GM19395 (cell line): ENCODE results near the gene UNC13A.

Experiments
- ATAC-seq: cut with Tn5 transposase; IDR thresholded peaks from one replicate; pipeline ENCODE4 v1.9.1; 2021; ENCODE audit warnings: mild to moderate bottlenecking, moderate library complexity; ENCODE audit not compliant: unreplicated experiment

The UNC13A gene

DNA sequence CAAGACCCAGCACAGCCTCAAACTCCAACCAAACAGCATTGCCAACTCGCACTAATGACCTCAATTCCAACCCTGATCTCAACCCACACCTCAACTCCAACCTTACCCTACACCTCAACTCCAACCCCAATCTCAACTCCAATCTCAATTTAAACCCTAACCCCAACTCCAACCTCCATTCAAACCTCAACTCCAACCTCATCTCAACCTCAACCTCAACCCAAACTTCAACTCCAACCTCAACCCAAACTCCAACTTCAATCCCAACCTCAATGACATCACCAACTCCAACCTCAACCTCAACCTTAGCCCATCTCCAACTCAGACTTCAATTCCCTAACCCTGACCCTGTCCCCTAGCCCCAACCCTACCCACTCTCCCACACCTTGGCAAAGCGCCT lies 58.4 kb downstream of the UNC13A start:
- no peak for ATAC-seq

DNA sequence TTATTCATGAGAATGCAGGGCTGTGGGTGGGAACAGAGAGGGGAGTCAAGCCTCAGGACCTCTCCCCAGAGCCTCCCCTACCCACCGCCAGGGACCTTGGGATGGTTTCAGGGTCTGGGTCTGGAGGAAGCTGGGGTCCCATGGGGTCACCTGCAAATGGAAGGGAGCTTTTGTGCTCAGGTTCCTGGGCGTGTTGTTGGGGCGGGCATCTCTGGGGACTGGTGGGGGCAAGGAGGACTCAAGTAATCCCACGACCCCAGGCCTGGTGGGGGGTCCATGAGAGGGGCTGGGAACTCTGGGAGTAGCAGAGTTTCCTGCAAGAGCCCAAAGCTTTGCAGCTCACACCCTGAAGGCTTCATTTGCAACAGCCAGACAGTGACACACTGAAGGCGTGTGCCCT lies 60.2 kb downstream of the UNC13A start:
- no peak for ATAC-seq

DNA sequence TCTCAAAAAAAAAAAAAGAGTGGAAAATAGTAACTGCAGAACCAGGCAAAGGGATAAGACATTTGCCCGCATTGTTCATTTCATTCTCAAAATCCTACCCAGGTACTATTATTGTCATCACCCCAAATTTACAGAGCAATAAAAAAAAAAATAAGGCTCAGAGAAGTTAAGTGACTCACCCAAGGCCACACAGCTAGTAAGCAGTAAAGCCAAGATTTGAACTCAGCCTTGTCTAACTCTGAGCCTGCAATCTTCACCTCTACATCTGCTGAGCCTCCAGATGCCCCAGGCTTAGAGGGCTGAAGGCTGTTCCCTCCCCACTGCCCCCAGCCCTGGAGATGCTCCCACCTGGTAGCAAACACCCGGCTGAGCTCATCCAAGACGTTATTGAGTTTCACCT lies 61.0 kb downstream of the UNC13A start:
- ATAC-seq, result no peak

DNA sequence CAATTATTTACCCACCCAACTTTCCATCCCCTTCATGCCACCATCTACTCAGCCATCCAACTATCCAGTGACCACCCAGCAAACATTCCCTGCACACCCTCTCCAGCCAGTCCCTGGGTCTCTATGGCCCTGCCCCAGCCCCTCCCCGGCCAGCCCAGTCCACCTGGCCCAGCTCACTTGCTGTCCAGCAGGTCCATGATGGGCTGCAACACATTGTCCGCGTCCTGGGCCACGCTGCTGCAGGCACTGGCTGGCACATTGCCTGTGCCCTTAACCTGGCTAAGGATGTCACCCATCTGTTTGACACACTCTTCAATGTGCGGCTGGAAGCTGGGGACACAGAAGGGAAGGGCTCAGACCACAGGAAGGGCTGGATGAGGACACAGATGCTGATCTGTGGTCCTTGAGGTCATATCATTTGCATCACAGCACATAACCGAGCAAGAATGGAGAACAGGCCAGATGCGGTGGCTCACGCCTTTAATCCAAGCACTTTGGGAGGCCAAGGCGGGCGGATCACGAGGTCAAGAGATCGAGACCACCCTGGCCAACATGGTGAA lies 61.6 kb downstream of the UNC13A start:
- ATAC-seq, result no peak

DNA sequence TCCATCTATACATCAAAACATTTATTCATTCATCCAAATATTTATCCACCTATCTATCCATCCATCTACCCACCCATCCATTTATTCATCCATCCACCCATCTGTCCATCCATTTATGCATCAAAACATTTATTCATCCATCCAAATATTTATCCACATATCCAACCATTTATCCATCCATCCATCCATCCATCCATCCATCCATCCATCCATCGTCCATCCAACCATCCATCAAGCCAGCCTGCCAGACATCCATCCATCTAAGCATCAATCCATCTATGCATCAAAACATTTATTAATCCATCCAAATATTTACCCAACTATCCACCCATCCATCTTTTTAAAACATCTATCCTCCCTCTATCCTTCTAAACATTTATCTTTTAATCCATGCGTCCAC lies 62.2 kb downstream of the UNC13A start:
- ATAC-seq, result no peak

DNA sequence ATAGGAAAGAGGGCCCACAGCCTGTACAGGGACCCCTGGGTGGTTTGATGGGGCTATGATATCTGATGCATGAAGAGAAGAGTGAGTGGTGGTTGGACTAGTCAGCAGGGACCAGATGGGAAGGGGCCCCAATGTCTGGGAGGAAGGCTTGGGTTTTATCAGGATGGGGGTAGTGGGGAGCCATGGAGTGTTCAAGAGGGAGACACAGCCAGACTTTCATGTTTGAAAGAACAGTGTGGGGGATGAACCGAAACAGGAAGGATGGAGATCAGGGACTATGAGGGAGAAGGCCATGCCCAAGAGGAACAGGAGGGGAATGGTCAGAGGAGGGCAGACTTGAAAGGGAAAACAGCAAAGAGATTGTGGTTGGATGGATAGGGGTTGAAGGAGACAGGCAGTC lies 63.1 kb downstream of the UNC13A start:
- ATAC-seq, result no peak

DNA sequence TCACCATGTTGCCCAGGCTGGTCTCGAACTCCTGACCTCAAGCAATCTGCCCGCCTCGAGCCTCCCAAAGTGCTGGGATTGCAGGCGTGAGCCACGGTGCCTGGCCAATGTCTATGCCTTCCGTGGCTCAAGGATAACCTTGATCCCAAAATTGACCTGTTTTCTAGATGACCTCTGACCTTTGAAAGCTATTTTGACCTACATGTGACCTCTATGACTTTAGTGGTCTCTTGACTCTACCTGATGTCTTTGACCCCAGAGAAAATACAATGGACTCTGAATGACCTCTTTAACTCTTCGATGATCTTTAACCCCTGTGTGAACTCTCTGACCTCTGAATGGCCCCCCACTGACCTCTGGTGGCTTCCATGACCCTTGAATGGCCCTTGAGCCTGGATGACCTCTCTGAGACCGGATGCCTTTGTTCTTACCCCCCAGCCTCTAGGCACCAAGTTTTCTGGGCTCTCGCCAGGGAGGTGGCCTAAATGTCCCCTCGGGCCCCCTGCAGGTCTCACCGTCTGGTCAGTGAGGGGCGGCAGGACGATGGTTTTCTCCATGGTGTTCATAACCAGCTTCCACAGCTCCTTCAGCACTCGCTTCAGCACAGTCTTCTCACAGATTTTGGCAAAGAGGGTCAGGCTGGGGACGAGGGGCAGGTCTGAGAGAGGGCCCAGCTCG lies 63.7 kb downstream of the UNC13A start:
- ATAC-seq, result no peak

DNA sequence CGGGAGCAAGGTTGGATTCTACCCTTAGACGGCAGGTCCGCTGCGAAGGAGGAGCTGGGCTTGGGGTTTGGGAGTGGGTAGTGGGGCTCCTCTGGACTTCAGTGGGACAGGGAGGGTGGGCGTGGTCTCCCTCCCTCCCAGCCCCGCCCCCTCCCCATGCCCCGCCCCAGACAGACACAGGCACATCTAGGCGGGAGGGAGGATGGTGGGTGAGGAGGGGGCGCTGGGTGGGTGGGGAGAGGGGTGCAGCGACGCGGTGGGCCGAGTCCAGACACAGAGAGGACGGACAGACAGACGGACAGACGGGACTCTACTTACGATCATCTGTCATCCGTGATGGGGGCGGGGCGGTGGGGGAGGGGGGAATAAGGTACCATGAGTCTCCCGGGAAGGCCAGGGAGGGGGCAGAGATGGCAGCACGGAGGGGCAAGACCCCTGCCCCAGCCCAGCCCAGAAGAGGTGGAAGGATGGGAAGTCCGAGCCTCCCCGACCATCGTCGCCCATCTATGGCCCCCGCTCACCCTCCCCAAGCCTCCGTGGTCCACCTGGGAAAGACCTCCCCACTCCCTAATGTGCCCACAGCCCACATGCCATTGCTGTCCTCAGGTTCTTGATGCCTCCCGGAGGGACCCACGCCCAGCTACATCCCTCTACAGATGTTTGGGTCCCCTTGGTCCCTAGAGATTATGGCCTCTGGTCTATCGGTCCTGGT lies 64.8 kb downstream of the UNC13A start:
- no peak for ATAC-seq

DNA sequence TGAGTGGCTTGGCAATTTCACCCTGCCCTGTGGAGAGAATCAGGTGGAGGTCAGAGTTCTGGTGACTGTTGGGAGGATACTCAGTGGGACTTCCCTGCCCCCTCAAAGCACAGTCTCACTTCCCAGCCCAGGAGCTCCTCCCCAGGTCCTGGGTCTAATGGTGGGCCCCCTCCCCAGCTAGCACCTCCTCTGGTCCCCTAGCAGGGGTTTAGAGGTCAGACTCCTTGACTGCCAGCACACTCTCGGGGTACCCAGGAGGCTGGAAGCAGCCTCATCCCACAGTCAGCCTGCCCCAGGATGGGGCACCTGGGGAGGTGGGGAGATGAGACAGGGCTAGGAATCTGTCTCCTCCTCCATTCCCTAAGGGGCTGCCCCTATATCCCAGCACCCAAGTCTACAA lies 67.5 kb downstream of the UNC13A start:
- ATAC-seq, result no peak

DNA sequence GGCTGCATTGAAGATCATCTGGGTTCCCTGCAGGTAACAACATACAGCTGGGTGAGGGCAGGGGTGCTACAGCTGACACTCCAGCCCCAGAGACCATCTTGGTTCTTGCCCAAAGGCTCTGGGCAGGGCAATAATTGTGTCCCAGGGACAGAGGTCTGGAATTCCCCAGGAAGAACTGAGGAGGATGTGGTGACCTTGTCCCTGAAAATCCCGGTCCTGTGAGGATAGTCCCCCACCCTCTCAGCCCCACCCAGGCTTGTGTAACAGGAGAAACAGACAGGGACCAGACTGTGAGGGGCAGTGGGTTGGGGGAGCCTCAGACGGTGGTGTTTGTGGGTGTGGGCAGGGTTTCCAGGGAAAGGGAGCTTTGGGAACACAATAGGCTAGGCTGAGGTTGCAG lies 69.2 kb downstream of the UNC13A start:
- ATAC-seq, result no peak

DNA sequence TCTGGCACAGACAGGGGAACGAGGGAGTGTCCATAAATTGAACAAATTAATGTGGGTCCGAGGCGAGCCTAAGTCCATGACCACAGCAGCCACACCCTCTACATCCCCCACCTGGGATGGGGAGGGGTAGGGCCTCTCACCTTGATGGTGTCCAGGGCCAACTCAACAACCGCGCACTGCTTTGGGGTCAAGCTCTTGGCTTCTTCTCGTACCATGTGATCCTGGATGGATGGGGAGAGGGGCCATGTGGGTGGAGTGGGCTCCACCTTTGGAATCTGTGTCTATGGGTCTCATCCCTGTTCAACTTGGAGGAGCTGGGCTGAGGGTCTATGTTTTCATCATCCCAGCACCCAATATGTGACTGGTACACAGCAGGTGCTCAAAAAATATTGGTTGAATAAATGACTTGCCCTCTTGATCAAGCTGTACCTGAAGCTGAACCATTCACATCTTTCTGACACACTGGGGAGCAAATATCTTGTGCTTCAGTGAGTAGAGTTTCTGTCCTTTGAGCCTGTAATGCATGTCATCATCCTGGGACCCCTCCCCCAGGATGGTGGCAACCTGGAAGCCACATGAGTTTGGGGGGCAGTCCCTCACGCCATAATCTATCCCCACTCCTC lies 69.8 kb downstream of the UNC13A start:
- no peak for ATAC-seq

DNA sequence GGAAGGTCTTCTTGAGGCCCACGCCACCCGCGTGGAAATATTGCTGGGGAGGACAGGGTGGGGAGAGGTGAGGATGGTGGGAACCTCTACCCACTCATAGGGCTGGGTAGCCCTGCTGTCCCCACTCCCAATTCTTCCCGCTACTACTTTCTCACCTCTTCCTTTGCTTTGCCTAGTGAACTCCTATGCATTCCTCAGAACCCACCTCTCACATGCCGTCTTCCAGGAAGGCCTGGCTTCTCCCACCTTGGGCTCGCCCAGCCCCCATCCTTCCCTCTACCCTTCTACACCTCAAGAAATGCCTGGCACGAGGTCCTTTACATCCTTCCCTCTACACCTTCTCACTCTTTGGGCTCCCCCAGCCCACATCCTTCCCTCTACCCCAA lies 70.4 kb downstream of the UNC13A start:
- no peak for ATAC-seq

DNA sequence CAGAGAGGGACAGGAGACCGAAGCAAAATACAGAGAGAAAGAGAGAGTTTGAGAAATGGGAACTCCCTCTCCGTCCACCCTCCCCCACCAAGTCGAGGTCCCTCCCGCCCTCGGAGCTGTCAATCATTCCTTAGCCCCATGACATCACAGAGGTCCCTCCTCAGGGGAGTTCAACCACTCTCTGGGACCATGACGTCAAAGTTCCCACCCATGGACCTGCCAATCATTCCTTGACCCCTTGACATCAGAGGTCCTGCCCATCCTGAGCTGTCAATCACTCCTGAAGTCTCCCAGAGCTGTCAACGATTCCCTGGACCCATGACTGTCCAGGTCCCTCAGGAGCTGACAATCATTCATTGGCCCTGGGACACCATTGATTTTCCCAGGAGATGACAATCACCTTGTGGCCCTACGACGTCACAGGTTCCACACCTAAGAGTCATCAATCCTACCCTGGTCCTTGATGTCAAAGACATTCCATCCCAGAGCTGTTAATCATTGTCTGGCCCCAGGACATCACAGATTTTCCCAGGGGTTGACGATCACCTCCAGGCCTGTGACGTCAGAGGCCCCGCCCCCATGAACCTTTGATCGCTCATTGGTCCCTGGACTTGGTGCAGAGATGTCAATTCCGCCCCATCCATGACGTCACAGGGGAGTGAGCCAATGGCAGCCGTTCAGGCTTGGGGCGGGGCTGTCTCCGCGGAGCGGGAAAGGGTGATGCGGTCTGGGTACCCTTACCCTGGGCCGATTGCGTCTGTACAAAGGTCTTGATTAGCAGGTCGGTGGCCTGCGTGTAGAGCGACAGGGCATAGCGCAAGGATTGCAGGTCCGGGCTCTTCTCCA lies 71.0 kb downstream of the UNC13A start:
- ATAC-seq, result no peak

DNA sequence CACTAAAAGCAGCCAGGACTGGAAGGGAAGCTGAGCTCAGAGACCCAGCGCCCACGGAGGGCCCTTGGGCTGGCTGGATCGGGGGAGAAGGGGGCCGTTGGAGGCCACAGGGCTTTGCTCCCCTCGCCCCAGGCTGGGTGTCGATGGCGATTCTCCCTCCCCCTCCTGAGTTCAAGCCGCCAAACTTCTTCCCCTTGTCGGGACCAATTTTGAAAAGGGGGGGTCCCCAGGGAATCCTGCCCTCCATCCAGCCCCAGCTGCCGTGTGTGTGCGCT lies 71.5 kb downstream of the UNC13A start:
- ATAC-seq, result no peak

DNA sequence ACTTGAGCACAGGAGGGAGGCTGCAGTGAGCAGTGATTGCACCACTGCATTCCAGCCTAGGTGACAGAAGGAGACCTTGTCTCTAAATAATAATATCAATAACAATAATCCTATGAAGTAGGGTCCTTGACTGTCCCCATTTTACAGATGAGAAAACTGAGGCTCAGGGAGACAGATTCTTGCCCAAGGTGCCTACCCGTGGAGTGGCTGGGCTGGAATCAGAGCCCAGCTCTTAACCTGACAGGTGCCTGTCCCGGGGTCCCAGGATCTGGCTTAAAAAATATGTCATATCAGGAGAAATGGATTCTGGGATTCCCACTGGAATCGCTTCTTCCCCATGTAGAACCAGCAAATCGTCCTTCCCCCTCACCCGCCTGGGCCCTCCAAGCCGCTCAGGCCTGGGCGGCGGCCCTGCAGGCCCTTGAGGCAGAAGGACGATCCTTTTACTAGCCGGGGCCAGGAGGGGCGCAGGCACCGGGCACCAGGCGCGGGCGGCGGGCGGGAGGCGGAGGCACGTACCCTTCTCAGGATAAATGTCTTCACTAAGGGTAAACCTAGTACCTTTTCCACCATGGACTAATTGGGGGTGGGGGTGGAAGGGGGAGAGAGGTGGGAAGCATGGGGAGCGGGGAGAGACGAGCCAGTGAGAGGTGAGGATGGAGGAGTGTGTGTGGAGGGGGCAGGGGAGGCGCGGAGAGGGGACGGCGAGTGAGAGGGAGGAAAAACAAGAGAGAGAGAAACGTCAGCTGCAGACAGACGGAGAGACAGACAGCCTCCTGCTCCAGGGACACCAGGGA lies 72.1 kb downstream of the UNC13A start:
- ATAC-seq, result no peak

DNA sequence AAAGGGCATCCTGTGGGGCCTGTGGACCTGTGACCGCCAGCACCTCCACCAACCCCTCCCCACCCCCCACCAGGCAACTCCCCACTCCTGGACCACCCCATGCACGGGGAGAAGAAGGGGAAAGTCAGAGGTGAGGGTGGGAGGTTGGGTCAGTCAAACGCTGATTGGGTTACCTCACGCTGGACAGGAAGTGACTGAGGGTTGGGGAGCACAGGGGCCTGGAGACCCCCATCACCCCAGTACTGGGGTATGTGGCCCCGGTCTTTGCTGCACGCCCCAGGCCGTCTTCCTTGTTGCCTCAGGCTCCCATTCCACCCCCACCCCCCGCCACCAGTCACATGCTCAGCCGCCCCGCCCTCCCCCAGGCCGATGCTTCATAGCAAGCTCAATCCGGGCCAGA lies 73.7 kb downstream of the UNC13A start:
- no peak for ATAC-seq

DNA sequence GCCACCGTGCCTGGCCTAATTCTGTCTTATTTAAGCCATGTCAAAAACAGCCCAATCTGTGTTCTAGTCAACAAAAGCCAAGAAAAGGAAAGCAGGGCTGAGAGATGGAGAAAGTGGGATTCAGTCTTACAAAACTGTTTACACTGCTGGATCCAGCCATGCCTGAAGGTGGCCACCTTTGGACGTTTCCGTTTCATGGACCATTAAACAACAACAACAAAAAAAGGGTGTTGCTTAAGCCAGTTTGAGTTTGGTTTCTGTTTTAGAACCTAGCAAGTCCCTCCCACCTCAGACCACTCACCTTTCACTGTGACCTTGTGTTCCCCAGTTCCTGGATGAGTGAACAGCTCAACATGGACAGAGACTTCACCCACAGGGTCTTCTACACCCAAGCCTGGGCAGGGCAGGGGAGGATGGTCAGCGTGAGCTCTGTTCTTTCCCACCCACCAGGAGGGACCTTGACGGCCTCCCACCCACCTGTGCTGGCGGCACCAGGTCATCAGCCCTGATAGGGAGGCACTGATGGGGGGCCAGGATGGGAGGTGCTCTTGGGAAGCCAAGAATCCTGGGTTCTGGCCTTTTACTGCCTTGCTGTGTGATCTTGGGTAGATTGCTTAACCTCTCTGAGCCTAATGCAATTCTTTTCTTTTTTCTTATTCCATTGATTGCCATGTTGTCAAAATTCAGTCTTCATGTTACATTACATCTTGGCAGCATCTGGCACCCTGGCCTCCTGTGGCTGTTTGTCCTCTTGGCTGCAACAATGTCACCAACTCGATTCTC lies 76.5 kb downstream of the UNC13A start:
- no peak for ATAC-seq

DNA sequence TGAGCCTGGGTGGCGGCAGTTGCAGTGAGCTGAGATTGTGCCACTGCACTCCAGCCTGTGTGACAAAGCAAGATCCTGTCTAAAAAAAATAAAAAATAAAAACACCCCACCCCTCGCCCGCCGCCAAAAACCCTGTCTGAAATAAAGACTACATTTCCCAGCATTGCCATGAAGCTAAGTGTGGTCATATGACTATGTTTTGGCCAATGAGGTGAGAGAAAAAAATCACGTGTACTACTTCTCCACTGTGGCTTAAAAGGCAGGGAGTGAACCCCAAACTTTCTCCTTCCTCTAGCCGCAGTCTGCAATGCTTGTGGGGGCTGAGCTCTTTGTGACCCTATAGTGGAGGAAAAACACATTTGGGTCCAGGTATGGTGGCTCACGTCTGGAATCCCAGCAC lies 77.8 kb downstream of the UNC13A start:
- no peak for ATAC-seq

DNA sequence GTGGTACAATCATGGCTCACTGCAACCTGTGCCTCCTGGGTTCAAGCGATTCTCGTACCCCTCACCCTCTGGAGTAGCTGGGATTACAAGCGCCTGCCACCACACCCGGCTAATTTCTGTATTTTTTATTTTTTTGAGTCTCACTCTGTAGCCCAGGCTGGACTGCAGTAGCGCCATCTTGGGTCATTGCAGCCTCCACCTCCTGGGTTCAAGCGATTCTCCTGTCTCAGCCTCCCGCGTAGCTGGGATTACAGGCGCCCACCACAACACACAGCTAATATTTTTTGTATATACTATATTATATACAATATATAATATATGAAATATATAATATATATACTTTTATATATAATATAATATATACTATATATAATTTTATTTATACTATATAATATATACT lies 80.2 kb downstream of the UNC13A start:
- ATAC-seq, result no peak
